HEK293T (cell line): ENCODE results near the gene TCF7L2.

Experiments
- BHLHE40 ChIP-seq: fragments of 450-650 bp; IDR thresholded peaks from 2 replicates; pipeline ENCODE4 v1.6.1; 2016; ENCODE audit warnings: mild to moderate bottlenecking, moderate library complexity, borderline replicate concordance
- FOXM1 ChIP-seq: fragments of 450-650 bp; IDR thresholded peaks from 2 replicates; pipeline ENCODE4 v1.6.1; 2017; ENCODE audit warnings: mild to moderate bottlenecking, borderline replicate concordance
- SUZ12 ChIP-seq: fragments of 450-650 bp; IDR thresholded peaks from 2 replicates; pipeline ENCODE4 v1.6.1; 2016; ENCODE audit warnings: mild to moderate bottlenecking

DNA sequence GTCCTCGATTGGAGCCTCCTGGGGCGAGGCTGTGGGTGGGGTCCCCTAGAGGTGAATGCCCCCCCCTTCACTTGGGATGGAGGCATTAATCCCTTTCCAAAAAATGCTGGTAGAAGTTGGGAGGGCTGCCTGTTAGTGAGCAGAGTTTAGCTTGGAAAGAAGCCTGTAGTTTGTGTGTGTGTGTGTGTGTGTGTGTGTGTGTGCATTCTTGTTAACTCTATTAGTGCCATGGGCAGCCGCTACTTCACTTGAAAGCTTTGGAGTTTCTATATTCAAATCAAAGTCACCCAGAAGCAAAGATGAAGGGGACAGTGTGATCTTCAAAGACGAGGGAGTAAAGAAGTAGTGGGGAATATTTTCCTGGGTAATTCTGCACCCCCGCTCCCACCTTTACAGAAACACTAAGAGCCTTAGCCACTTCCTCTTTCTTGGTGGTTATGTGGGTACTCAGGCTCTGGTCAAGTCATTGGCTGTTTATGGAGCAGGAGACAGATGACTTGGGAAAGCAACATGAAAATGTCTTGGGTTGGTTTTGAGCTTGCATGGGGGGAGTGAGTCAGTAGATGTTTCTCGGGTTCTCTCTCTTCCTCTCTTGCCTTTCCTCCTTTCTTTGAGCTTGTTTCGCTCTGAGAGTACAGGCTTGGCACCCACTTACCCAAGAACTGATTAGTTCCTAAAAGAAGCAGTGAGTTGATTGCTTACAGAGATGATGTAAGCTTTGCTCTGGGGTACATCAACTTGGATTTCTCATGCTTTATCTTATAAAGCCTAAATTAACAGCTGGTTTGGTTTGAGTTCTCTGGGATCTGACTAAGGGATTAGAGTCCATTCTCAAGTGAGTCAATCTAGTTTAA is 35.9 kb downstream of the TCF7L2 start:
- TF ChIP-seq FOXM1 (no peak), BHLHE40 (no peak), SUZ12 (no peak)
